K562 (cell line): Measurements from ENCODE around the gene SIGLEC1. TPM values are rescaled to one million over a fixed set of nuclear protein-coding genes. Genes with fewer than 3 reads are reported as not detected.

Experiments
- ATAC-seq: fragments of 200-7000 bp; cut with Tn5 transposase; 3 replicates; pipeline ENCODE4 v1.9.1; 2020; ENCODE audit warnings: moderate library complexity
- BruUV-seq: library from RNA; stranded (reverse); fragments of 400-500 nt; replicated peaks from 2 replicates; lab custom pipeline; 2021; lab: Mats Ljungman, UMichigan
- CTCF ChIA-PET: fragments of 300-600 bp; formaldehyde crosslinking; extraction: SDS; loops from one replicate; lab custom pipeline; 2021; ENCODE audit warnings: low intra/inter-chr PET ratio; lab: Yijun Ruan, JAX
- POLR2A ChIA-PET: fragments of 300-600, 350-650 bp; sonication (Branson Sonifier 250); formaldehyde crosslinking; extraction: SDS; loops from one replicate; lab custom pipeline; 2021; ENCODE audit warnings: antibody characterized with exemption, inconsistent platforms; lab: Yijun Ruan, JAX
- DNase-seq, 4 experiments: peaks; one replicate each; pipeline versions ENCODE4 v3.0.0 to v3.0.0-alpha.2; 2011 to 2018; ENCODE audit warnings: low spot score in 3 of 4, mixed read lengths in 3 of 4; ENCODE audit errors: extremely low read depth in 1 of 4
- FAIRE-seq: peaks from 2 replicates; lab custom pipeline; 2011; peaks lifted over from hg19 to GRCh38; lab: Jason Lieb, UNC
- H2AFZ ChIP-seq: 2 replicates; pipeline ENCODE4 v1.6.0; 2011; ENCODE audit warnings: low read depth, low read length, control low read depth, inconsistent platforms
- H3K27ac ChIP-seq: fragments of 200-600 bp; 3 replicates; pipeline ENCODE4 v1.8.0; 2011; ENCODE audit warnings: low read depth, mild to moderate bottlenecking, control low read depth, inconsistent platforms, low read length, moderate library complexity, mixed read lengths; ENCODE audit errors: extremely low read depth
- H3K27me3 ChIP-seq, 2 experiments: fragments of 300-600 bp in 1 of 2; 2 replicates in 1 of 2; 3 replicates in 1 of 2; pipeline versions ENCODE4 v1.6.0 to v1.8.0; 2011; ENCODE audit warnings: inconsistent platforms in 2 of 2, low read length in 2 of 2, mild to moderate bottlenecking in 1 of 2, mixed read lengths in 1 of 2, moderate library complexity in 1 of 2; ENCODE audit not compliant: control insufficient read depth in 2 of 2, insufficient read depth in 2 of 2
- H3K36me3 ChIP-seq: fragments of 300-600 bp; 3 replicates; pipeline ENCODE4 v1.8.0; 2011; ENCODE audit warnings: mild to moderate bottlenecking, low read length, inconsistent platforms; ENCODE audit not compliant: control insufficient read depth, insufficient read depth
- H3K4me1 ChIP-seq, 2 experiments: fragments of 200-600 bp in 1 of 2; replicated peaks in 1 of 2; 2 replicates in 1 of 2; 3 replicates in 1 of 2; pipeline versions ENCODE4 v1.5.1 to v1.8.0; 2011; ENCODE audit warnings: inconsistent platforms in 2 of 2, low read length in 2 of 2, mild to moderate bottlenecking in 1 of 2, mixed read lengths in 1 of 2, moderate library complexity in 1 of 2; ENCODE audit not compliant: control insufficient read depth in 2 of 2, insufficient read depth in 2 of 2
- H3K4me2 ChIP-seq: 2 replicates; pipeline ENCODE4 v1.6.1; 2011; ENCODE audit warnings: low read length, control low read depth, inconsistent platforms, mixed read lengths; ENCODE audit not compliant: insufficient read depth
- H3K4me3 ChIP-seq: fragments of 200-600 bp; sonication (generic), shearing (Covaris generic); 2 replicates; pipeline ENCODE4 v1.5.1; 2016; ENCODE audit warnings: control low read depth, inconsistent platforms
- H3K79me2 ChIP-seq: fragments of 200-600 bp; 3 replicates; pipeline ENCODE4 v1.8.0; 2011; ENCODE audit warnings: low read length, inconsistent platforms; ENCODE audit not compliant: control insufficient read depth, insufficient read depth
- H3K9ac ChIP-seq, 2 experiments: 2 replicates each; pipeline versions ENCODE4 v1.6.0 to v1.6.1; 2011; ENCODE audit warnings: low read depth in 2 of 2, low read length in 2 of 2, control low read depth in 1 of 2, inconsistent platforms in 1 of 2, mild to moderate bottlenecking in 1 of 2, mixed read lengths in 1 of 2; ENCODE audit not compliant: insufficient read depth in 1 of 2
- H3K9me1 ChIP-seq: one replicate; pipeline ENCODE4 v1.6.0; 2011; ENCODE audit warnings: inconsistent platforms, mild to moderate bottlenecking, low read length, moderate library complexity; ENCODE audit not compliant: control insufficient read depth, insufficient read depth
- H3K9me3 ChIP-seq: replicated peaks from 2 replicates; pipeline ENCODE4 v1.5.1; 2011; ENCODE audit warnings: low read depth, low read length, inconsistent platforms; ENCODE audit not compliant: control insufficient read depth, insufficient read depth
- H4K20me1 ChIP-seq: replicated peaks from 2 replicates; pipeline ENCODE4 v1.6.1; 2011; ENCODE audit warnings: low read length, inconsistent platforms, mixed read lengths; ENCODE audit not compliant: control insufficient read depth, insufficient read depth
- ARID2 ChIP-seq: fragments of 450-650 bp; IDR thresholded peaks from 2 replicates; pipeline ENCODE4 v1.6.1; 2017; ENCODE audit warnings: antibody characterized with exemption, mild to moderate bottlenecking
- CXXC5 ChIP-seq: fragments of 250-450 bp; sonication (Bioruptor Pico); IDR thresholded peaks from 2 replicates; pipeline ENCODE4 v1.8.0; 2022; ENCODE audit warnings: inconsistent platforms, mild to moderate bottlenecking, moderate library complexity
- MBD1 ChIP-seq: fragments of 250-450 bp; sonication (Bioruptor Pico); IDR thresholded peaks from 2 replicates; pipeline ENCODE4 v1.8.0; 2022; ENCODE audit warnings: inconsistent platforms
- PHTF2 ChIP-seq: fragments of 250-450 bp; sonication (Bioruptor Pico); IDR thresholded peaks from 2 replicates; pipeline ENCODE4 v1.5.0; 2021; ENCODE audit warnings: mild to moderate bottlenecking
- TAL1 ChIP-seq: fragments of 450-650 bp; IDR thresholded peaks from 2 replicates; pipeline ENCODE4 v1.6.1; 2016; ENCODE audit warnings: mild to moderate bottlenecking
- ZNF347 ChIP-seq: fragments of 450-650 bp; formaldehyde crosslinking; IDR thresholded peaks from 2 replicates; pipeline ENCODE4 v1.4.0; 2020; ENCODE audit warnings: low read depth, mild to moderate bottlenecking, moderate library complexity
- WGBS: fragments of 100-300 bp; shearing (Covaris generic); methylation state at CpG from one replicate; pipeline ENCODE4 v1.1.6; 2016; ENCODE audit warnings: low coverage, mixed read lengths; ENCODE audit not compliant: insufficient coverage; ENCODE audit errors: missing lambda C conversion rate; 5-methylcytosine and 5-hydroxymethylcytosine counted together
- in situ Hi-C: fragments of 300-500 bp; cut with MboI; formaldehyde crosslinking; loops from 4 replicates; pipeline ENCODE4 v1.15.0; 2018; ENCODE audit warnings: inconsistent platforms, mixed read lengths
- intact Hi-C: fragments of 100-400 bp; cut with micrococcal nuclease; formaldehyde crosslinking; loops from 2 replicates; pipeline ENCODE4 v1.14.2; 2022
- polyA plus RNA-seq, 8 experiments: library from polyadenylated mRNA; depleted of rRNA in 4 of 8; stranded (reverse) in 5 of 8; unstranded in 3 of 8; fragments of >200 nt; fragmentation: Nextera tagmentation in 2 of 8; fragmentation: Illumina TruSeq in 1 of 8; extraction: Ambion mirVana in 2 of 8; extraction: Trizol in 1 of 8; gene quantifications; 2 replicates each; pipeline versions ENCODE4 v1.2.1 to v1.2.3, GENCODE V29; 2011 to 2014; ENCODE audit warnings: inconsistent platforms in 1 of 8, missing spikeins in 1 of 8
- total RNA-seq, 7 experiments: library from RNA; depleted of rRNA in 6 of 7; stranded (reverse); fragments of >200 nt in 6 of 7; fragmentation: Illumina TruSeq in 2 of 7; extraction: Trizol in 2 of 7; gene quantifications; 2 replicates each; pipeline versions ENCODE4 v1.2.1 to v1.2.3, GENCODE V29; 2011 to 2021; ENCODE audit warnings: low replicate concordance in 1 of 7

SIGLEC1 gene
- total and polyA plus RNA-seq, 9 of the 15 experiments (the other 6 are each of a cell fraction or from before 2014, with no cell fraction given): 0.05 to 0.07 TPM; not detected in 7

GRCh38 chr20:3705970-3706739, 6.2 kb downstream of the SIGLEC1 start:
- Histone ChIP-seq H3K79me2 (no peaks in the 10 kb centered on the region), H3K4me1 (peaks cover 0 to 22% of the 10 kb centered on the region in 2 experiments; a peak in 2 of 5 replicates), H3K4me3 (no peak overlapping the region), H2AFZ (no peak overlapping the region), H3K9me3 (no peaks in the 10 kb centered on the region), H4K20me1 (no peaks in the 10 kb centered on the region), H3K27me3 (peaks cover 0 to 25% of the 10 kb centered on the region in 2 experiments; a peak in 3 of 5 replicates), H3K27ac (no peak overlapping the region), H3K36me3 (no peaks in the 10 kb centered on the region), H3K9me1 (no peaks in the 10 kb centered on the region), H3K4me2 (no peak overlapping the region), H3K9ac (no peak overlapping the region; a peak in 1 of 4 replicates)
- ChIA-PET CTCF (interaction anchor here (0.6 kb wide), 1 partner anchor 27 kb away, joined by 3 read pairs; no protein-coding TSS in a partner anchor), POLR2A (no interaction called here)
- in situ Hi-C loops: no loop called here
- no TSS peak for BruUV-seq
- DNase-seq: no peak
- TF ChIP-seq TAL1 (no peak), PHTF2 (no peak), MBD1 (CRISPR knock-in tag) (no peak), ARID2 (no peak), CXXC5 (CRISPR knock-in tag) (no peak), ZNF347 (no peak)
- intact Hi-C loops: no loop called here
- WGBS: 31% methylated on average over 15 of the region's 31 CpGs
- no peak for ATAC-seq
- FAIRE-seq: no peak
